Hepatocyte (in vitro differentiated cells): ENCODE results near the gene PSMD11.

Source experiments
- EZH2 ChIP-seq: fragments of 200-600 bp; sonication (generic); IDR thresholded peaks from 2 replicates; pipeline ENCODE4 v1.6.1; 2016; ENCODE audit warnings: antibody characterized with exemption, mild to moderate bottlenecking, borderline replicate concordance
- EZH2phosphoT487 ChIP-seq: fragments of 200-600 bp; sonication (generic); IDR thresholded peaks from one replicate; pipeline ENCODE4 v1.6.1; 2018; ENCODE audit warnings: antibody characterized with exemption, mild to moderate bottlenecking, low read depth, moderate library complexity; ENCODE audit not compliant: unreplicated experiment, severe bottlenecking
- TF ChIP-seq, protein P1 (sequence below): fragments of 200-600 bp; sonication (generic); IDR thresholded peaks from 2 replicates; pipeline ENCODE4 v1.5.1; 2016; ENCODE audit warnings: antibody characterized with exemption, mild to moderate bottlenecking; ENCODE audit not compliant: poor library complexity

DNA sequence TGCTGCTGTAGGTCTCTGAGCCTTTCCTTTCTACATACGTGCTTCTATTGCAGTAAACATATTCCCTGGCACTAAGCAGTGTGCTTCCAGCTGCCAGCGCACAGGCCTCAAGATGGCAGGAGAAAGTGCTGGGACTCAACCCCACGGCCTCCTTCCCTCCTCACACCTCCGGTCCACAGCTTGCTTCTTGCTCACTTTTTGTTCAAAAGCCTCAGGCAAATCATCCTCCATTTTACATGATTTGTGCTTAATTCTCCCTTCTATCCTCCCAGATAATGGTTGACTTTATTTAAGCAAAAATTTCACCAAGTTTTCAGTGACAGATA is 47.9 kb downstream of the PSMD11 start:
- TF ChIP-seq, protein P1, sequence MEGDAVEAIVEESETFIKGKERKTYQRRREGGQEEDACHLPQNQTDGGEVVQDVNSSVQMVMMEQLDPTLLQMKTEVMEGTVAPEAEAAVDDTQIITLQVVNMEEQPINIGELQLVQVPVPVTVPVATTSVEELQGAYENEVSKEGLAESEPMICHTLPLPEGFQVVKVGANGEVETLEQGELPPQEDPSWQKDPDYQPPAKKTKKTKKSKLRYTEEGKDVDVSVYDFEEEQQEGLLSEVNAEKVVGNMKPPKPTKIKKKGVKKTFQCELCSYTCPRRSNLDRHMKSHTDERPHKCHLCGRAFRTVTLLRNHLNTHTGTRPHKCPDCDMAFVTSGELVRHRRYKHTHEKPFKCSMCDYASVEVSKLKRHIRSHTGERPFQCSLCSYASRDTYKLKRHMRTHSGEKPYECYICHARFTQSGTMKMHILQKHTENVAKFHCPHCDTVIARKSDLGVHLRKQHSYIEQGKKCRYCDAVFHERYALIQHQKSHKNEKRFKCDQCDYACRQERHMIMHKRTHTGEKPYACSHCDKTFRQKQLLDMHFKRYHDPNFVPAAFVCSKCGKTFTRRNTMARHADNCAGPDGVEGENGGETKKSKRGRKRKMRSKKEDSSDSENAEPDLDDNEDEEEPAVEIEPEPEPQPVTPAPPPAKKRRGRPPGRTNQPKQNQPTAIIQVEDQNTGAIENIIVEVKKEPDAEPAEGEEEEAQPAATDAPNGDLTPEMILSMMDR, result no peak
- no peak for TF ChIP-seq EZH2
- no peak for TF ChIP-seq EZH2phosphoT487
